Lower leg skin (tissue), 4 donors: ENCODE results near the gene GOLGA7B. TPM values are rescaled to one million over a fixed set of nuclear protein-coding genes. Genes with fewer than 3 reads are reported as not detected.

Experiments
- DNase-seq, 2 donors: peaks; one replicate each; pipeline ENCODE4 v3.0.0-alpha.2; 2019; ENCODE audit warnings: low spot score in 2 of 2
- H3K4me3 ChIP-seq: fragments of 200-600 bp; sonication (generic); 2 replicates; pipeline ENCODE4 v1.5.1; 2017; ENCODE audit warnings: mild to moderate bottlenecking, low read depth; ENCODE audit not compliant: poor library complexity, severe bottlenecking
- CTCF ChIP-seq, 3 donors: fragments of 450-650 bp; IDR thresholded peaks; one replicate each; pipeline ENCODE4 v1.5.1; 2016; ENCODE audit warnings: antibody characterized with exemption in 3 of 3, mild to moderate bottlenecking in 3 of 3, moderate library complexity in 2 of 3
- POLR2A ChIP-seq, 2 donors: fragments of 450-650 bp; IDR thresholded peaks; one replicate each; pipeline ENCODE4 v1.6.1; 2016 to 2017; ENCODE audit warnings: antibody characterized with exemption in 2 of 2, mild to moderate bottlenecking in 1 of 2, moderate library complexity in 1 of 2
- WGBS, 2 donors: methylation state at CpG; one replicate each; pipeline ENCODE4 v1.1.5; 2018; 5-methylcytosine and 5-hydroxymethylcytosine counted together
- intact Hi-C: fragments of 100-400 bp; cut with DNase I; formaldehyde crosslinking; loops from one replicate; pipeline ENCODE4 v1.15.0; 2023; ENCODE audit warnings: low total_unique reads
- total RNA-seq, 4 donors: library from RNA; depleted of rRNA; stranded (reverse); fragments of >200 nt; gene quantifications; one replicate each; pipeline ENCODE4 v1.1.0, GENCODE V29; 2016

Gene GOLGA7B
- total RNA-seq, 4 donors from 2014 or later = 7.3 to 17.3 (median 7.8) TPM

DNA sequence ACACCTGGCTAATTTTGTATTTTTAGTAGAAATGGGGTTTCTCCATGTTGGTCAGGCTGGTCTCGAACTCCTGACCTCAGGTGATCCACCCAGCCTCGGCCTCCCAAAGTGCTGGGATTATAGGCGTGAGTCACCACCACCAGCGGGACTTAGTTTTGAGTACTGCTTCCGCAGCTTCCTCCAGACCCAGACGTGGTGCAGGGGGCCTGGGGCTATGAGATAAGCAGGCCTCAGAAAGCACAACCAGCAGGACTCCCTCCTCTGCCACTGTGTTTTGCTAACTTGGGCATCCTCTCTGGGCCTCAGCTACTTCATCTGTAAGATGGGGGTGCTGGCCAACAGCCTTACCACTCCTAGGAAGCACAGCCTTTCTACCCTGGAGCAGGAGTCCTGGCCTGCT is 37.8 kb downstream of the GOLGA7B start:
- TF ChIP-seq CTCF (IDR thresholded peaks at IDR 0.05) = no peak
- no peak for TF ChIP-seq POLR2A (IDR thresholded peaks at IDR 0.05)
- intact Hi-C loops = no loop called here
- WGBS, 2 donors = 87 to 89% methylated on average over 6 of the region's 6 CpGs
- DNase-seq = no peak
- no peak overlapping the region for H3K4me3 ChIP-seq

GRCh38 chr10:97888134-97888533 is 38.5 kb downstream of the GOLGA7B start:
- TF ChIP-seq CTCF (IDR thresholded peaks at IDR 0.05) (no peak), POLR2A (IDR thresholded peaks at IDR 0.05) (no peak)
- no peak overlapping the region for H3K4me3 ChIP-seq
- intact Hi-C loops = no loop called here
- DNase-seq = no peak
- WGBS, 2 donors = 91 to 92% methylated on average over 7 of the region's 7 CpGs

DNA sequence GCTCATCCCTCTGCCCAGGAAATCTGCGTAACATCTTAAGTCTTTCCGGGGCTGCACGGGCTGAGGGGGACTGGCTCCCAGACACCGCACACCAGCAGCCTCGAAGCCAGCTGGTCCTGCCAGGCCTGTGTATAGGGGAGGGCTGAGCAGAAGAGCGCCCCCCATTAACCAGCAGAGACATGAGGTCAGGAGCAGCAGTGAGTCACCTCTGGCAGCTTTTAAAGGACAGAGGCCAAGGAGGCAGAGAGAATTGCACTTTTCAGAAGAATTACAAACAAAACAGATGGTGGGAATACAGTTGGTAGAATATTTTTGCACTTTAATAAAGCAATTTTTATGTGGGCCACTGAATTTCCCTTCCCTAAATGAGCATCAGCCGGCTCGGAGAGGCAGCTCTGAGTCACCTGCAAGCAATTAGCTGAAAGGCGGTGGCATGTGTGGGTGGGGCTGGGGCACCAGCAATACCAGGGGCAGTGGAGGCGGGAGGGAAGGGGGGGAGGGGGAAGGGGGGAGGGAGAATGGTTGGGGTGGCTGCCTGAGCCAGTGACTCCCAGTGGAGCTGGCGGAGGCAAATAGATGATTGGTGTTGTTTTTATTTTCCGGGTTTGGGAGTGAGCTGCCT is 39.1 kb downstream of the GOLGA7B start:
- no peak for DNase-seq
- WGBS, 2 donors = 30 to 33% methylated on average over 12 of the region's 12 CpGs
- intact Hi-C loops = no loop called here
- TF ChIP-seq CTCF (IDR thresholded peaks at IDR 0.05) (no peak), POLR2A (IDR thresholded peaks at IDR 0.05) (no peak)
- no peak overlapping the region for H3K4me3 ChIP-seq

GRCh38 chr10:97889461-97890265 is 40.0 kb downstream of the GOLGA7B start:
- peak in 1 of 2 donors; percentile 53 for DNase-seq
- intact Hi-C loops = no loop called here
- WGBS, 2 donors = 42 to 49% methylated on average over 18 of the region's 18 CpGs
- no peak overlapping the region for H3K4me3 ChIP-seq
- no peak for TF ChIP-seq CTCF (IDR thresholded peaks at IDR 0.05)
- no peak for TF ChIP-seq POLR2A (IDR thresholded peaks at IDR 0.05)

DNA sequence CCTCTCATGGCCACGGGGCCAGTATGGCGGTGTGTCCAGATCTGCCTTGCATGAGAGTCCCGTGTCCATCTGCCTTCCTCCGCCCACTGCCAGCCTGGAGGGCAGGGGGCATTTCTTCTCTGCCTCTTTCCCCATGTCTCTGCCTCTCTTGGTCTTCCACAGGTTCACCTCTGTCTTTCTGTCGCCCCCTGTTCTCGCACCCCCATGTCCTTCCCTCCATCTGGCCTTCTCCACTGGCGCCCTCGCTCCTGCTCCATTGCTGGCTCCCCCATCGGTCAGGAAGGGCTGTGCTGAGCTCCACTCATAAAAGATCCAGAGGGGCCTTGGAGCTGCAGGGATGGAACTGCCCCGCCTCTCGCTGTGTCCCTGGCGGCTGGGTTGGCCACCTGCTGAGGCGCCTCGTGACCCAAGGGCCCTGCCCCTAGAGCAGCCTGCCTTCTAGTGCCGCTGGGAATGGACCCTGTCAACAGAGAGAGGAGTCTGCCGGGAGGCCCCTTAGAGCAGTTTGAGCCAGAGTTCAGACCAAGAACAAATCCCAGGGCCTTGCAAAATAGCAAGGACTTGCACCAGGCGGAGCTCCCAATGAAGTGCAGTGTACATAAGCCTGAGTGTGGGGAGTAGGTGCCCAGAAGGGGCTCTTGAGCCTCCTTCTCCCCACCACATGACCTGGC is 42.0 kb downstream of the GOLGA7B start:
- intact Hi-C loops = no loop called here
- no peak overlapping the region for H3K4me3 ChIP-seq
- WGBS, 2 donors = 82 to 85% methylated on average over 17 of the region's 17 CpGs
- no peak for DNase-seq
- no peak for TF ChIP-seq CTCF (IDR thresholded peaks at IDR 0.05)
- no peak for TF ChIP-seq POLR2A (IDR thresholded peaks at IDR 0.05)
